IMR-90 (cell line): ENCODE measurements around the gene LRRC34. TPM values are rescaled to one million over a fixed set of nuclear protein-coding genes. Genes with fewer than 3 reads are reported as not detected.

Experiments used
- ATAC-seq: fragments of 200-7000 bp; cut with Tn5 transposase; 2 replicates; pipeline ENCODE4 v1.9.1; 2020; ENCODE audit warnings: low read depth, mild to moderate bottlenecking, moderate library complexity
- BruUV-seq: library from RNA; stranded (reverse); fragments of 400-500 nt; replicated peaks from 2 replicates; lab custom pipeline; 2021; lab: Mats Ljungman, UMichigan
- CTCF ChIA-PET: fragments of 300-600 bp; formaldehyde crosslinking; extraction: SDS; loops from one replicate; lab custom pipeline; 2021; ENCODE audit warnings: antibody characterized with exemption; lab: Yijun Ruan, JAX
- POLR2A ChIA-PET: fragments of 300-600 bp; sonication (Branson Sonifier 250); formaldehyde crosslinking; loops from one replicate; lab custom pipeline; 2022; ENCODE audit warnings: antibody characterized with exemption; ENCODE audit not compliant: unreplicated experiment; lab: Charles Lee
- DNase-seq: peaks from one replicate; pipeline ENCODE4 v3.0.0; 2013
- H2AFZ ChIP-seq: replicated peaks from 2 replicates; pipeline ENCODE3; 2013; ENCODE audit warnings: low read length, mild to moderate bottlenecking; ENCODE audit not compliant: poor library complexity
- H2AK5ac ChIP-seq: 2 replicates; pipeline ENCODE4 v1.6.1; 2013; ENCODE audit warnings: low read depth, low read length, inconsistent platforms
- H2AK9ac ChIP-seq: replicated peaks from 2 replicates; pipeline ENCODE3; 2013; ENCODE audit warnings: mild to moderate bottlenecking, low read depth, low read length, moderate library complexity; ENCODE audit not compliant: poor library complexity
- H2BK120ac ChIP-seq: 2 replicates; pipeline ENCODE4 v1.6.1; 2013; ENCODE audit warnings: low read depth, low read length, inconsistent platforms
- H2BK15ac ChIP-seq: 3 replicates; pipeline ENCODE4 v1.6.1; 2013; ENCODE audit warnings: low read depth, low read length, inconsistent platforms
- H2BK20ac ChIP-seq: 2 replicates; pipeline ENCODE4 v1.6.1; 2013; ENCODE audit warnings: low read depth, mild to moderate bottlenecking, inconsistent platforms, low read length, moderate library complexity
- H2BK5ac ChIP-seq: 2 replicates; pipeline ENCODE4 v1.6.1; 2013; ENCODE audit warnings: mild to moderate bottlenecking, low read depth, low read length, inconsistent platforms; ENCODE audit not compliant: poor library complexity, severe bottlenecking
- H3K14ac ChIP-seq: replicated peaks from 2 replicates; pipeline ENCODE4 v1.6.1; 2013; ENCODE audit warnings: low read depth, low read length, inconsistent platforms
- H3K18ac ChIP-seq: 2 replicates; pipeline ENCODE4 v1.6.1; 2013; ENCODE audit warnings: low read depth, low read length, control low read depth
- H3K23ac ChIP-seq: 2 replicates; pipeline ENCODE4 v1.6.1; 2013; ENCODE audit warnings: low read depth, low read length, inconsistent platforms
- H3K27ac ChIP-seq: 2 replicates; pipeline ENCODE4 v1.5.1; 2013; ENCODE audit warnings: mild to moderate bottlenecking, control low read depth, low read length; ENCODE audit not compliant: insufficient read depth
- H3K27me3 ChIP-seq: 2 replicates; pipeline ENCODE4 v1.6.1; 2013; ENCODE audit warnings: low read length; ENCODE audit not compliant: control insufficient read depth, insufficient read depth
- H3K36me3 ChIP-seq: 2 replicates; pipeline ENCODE4 v1.6.1; 2013; ENCODE audit warnings: low read length, mixed read lengths; ENCODE audit not compliant: control insufficient read depth, insufficient read depth
- H3K4ac ChIP-seq: 2 replicates; pipeline ENCODE4 v1.6.1; 2013; ENCODE audit warnings: low read depth, low read length, inconsistent platforms
- H3K4me1 ChIP-seq: 2 replicates; pipeline ENCODE4 v1.6.1; 2013; ENCODE audit warnings: low read length, mixed read lengths; ENCODE audit not compliant: control insufficient read depth, insufficient read depth
- H3K4me2 ChIP-seq: 2 replicates; pipeline ENCODE4 v1.6.1; 2013; ENCODE audit warnings: low read depth, mild to moderate bottlenecking, control low read depth, low read length, moderate library complexity
- H3K4me3 ChIP-seq: 2 replicates; pipeline ENCODE4 v1.5.1; 2013; ENCODE audit warnings: low read depth, mild to moderate bottlenecking, control low read depth, low read length, moderate library complexity; ENCODE audit not compliant: insufficient read depth
- H3K56ac ChIP-seq: 2 replicates; pipeline ENCODE4 v1.6.1; 2013; ENCODE audit warnings: low read length, inconsistent platforms; ENCODE audit not compliant: insufficient read depth; ENCODE audit errors: extremely low read depth
- H3K79me1 ChIP-seq, 2 experiments: 2 replicates each; pipeline ENCODE4 v1.6.1; 2013; ENCODE audit warnings: low read length in 2 of 2, inconsistent platforms in 1 of 2, low read depth in 1 of 2
- H3K9ac ChIP-seq: 2 replicates; pipeline ENCODE4 v1.6.1; 2013; ENCODE audit warnings: low read depth, low read length, control low read depth
- H3K9me1 ChIP-seq: 2 replicates; pipeline ENCODE4 v1.6.1; 2013; ENCODE audit warnings: low read length, inconsistent platforms; ENCODE audit not compliant: insufficient read depth
- H3K9me3 ChIP-seq: 2 replicates; pipeline ENCODE4 v1.6.1; 2013; ENCODE audit warnings: low read length; ENCODE audit not compliant: control insufficient read depth, insufficient read depth
- H4K20me1 ChIP-seq: 2 replicates; pipeline ENCODE4 v1.6.1; 2013; ENCODE audit warnings: low read length, inconsistent platforms; ENCODE audit not compliant: insufficient read depth
- H4K5ac ChIP-seq: 2 replicates; pipeline ENCODE4 v1.6.1; 2013; ENCODE audit warnings: mild to moderate bottlenecking, low read depth, low read length, control low read depth
- H4K8ac ChIP-seq, 2 experiments: 2 replicates each; pipeline ENCODE4 v1.6.1; 2013; ENCODE audit warnings: low read depth in 2 of 2, low read length in 2 of 2, control low read depth in 1 of 2, inconsistent platforms in 1 of 2
- H4K91ac ChIP-seq: 2 replicates; pipeline ENCODE4 v1.6.1; 2013; ENCODE audit warnings: low read depth, low read length, inconsistent platforms; ENCODE audit not compliant: insufficient read depth
- CTCF ChIP-seq: conservative IDR thresholded peaks from 2 replicates; pipeline ENCODE4 v1.5.1; 2012; ENCODE audit warnings: mild to moderate bottlenecking, low read depth, low read length, improper control_type of control experiment
- NFE2L2 ChIP-seq: fragments of 150-350 bp; IDR thresholded peaks from 2 replicates; pipeline ENCODE4 v1.6.1; 2016; ENCODE audit warnings: low read depth, mild to moderate bottlenecking, low read length
- RAD21 ChIP-seq: IDR thresholded peaks from 2 replicates; pipeline ENCODE4 v1.6.1; 2012; ENCODE audit warnings: low read length, improper control_type of control experiment
- SMC3 ChIP-seq: fragments of 150-350 bp; IDR thresholded peaks from 2 replicates; pipeline ENCODE4 v1.6.1; 2016; ENCODE audit warnings: low read depth, mild to moderate bottlenecking, antibody characterized with exemption, low read length, moderate library complexity
- USF2 ChIP-seq: fragments of 150-350 bp; IDR thresholded peaks from 2 replicates; pipeline ENCODE4 v1.6.1; 2017; ENCODE audit warnings: mild to moderate bottlenecking, antibody characterized with exemption, low read length, low read depth
- WGBS, 2 experiments: methylation state at CpG; one replicate each; pipeline versions ENCODE4 v1.1.5 to v1.1.7; 2013; ENCODE audit warnings: missing lambda C conversion rate in 2 of 2; ENCODE audit not compliant: insufficient read length in 1 of 2; ENCODE audit errors: extremely low coverage in 2 of 2; 5-methylcytosine and 5-hydroxymethylcytosine counted together
- dilution Hi-C: fragments of 300-500 bp; cut with HindIII; formaldehyde crosslinking; loops from one replicate; pipeline ENCODE4 v1.14.3; 2018; ENCODE audit warnings: low sequenced_read_pairs; ENCODE audit not compliant: unreplicated experiment
- in situ Hi-C: fragments of 300-500 bp; cut with MboI; formaldehyde crosslinking; loops from 3 replicates; pipeline ENCODE4 v1.14.3; 2019; ENCODE audit warnings: low sequenced_read_pairs, inconsistent platforms, mixed read lengths
- intact Hi-C: fragments of 100-400 bp; cut with micrococcal nuclease; formaldehyde crosslinking; loops from 2 replicates; pipeline ENCODE4 v1.10.0; 2022
- polyA plus RNA-seq, 3 experiments: library from polyadenylated mRNA; depleted of rRNA; stranded (reverse); fragments of >200 nt; gene quantifications; 2 replicates each; pipeline ENCODE4 v1.2.3, GENCODE V29; 2012; ENCODE audit warnings: low replicate concordance in 1 of 3
- total RNA-seq: library from RNA; depleted of rRNA; stranded (reverse); fragments of >200 nt; gene quantifications from 2 replicates; pipeline ENCODE4 v1.2.3, GENCODE V29; 2012

LRRC34 gene
- total and polyA plus RNA-seq, 2 of the 4 experiments (the other 2 are of a cell fraction), result 0.90 to 0.91 TPM

- Histone ChIP-seq H4K91ac (peak overlapping the region; percentile 37; the same call in 1 of the 2 replicates), H2BK5ac (peak overlapping the region; percentile 55), H3K4me2 (peak overlapping the region; percentile 55; the same call in 1 of the 2 replicates), H3K4ac (peak overlapping the region; percentile 61; the same call in 1 of the 2 replicates), H3K79me1 (no peaks in the 10 kb centered on the region), H2AK9ac (no peak overlapping the region), H2AFZ (peak overlapping the region; percentile 90), H3K18ac (peak overlapping the region; percentile 54; the same call in 1 of the 2 replicates), H3K4me3 (no peak overlapping the region), H2BK15ac (0 out of 3 replicates have a peak overlapping the region, but pooled peaks have one; percentile 15), H3K36me3 (no peaks in the 10 kb centered on the region), H3K4me1 (peaks cover 3% of the 10 kb centered on the region), H2AK5ac (no peak overlapping the region), H3K9me1 (peaks cover under 1% of the 10 kb centered on the region; the same call in 1 of the 2 replicates), H3K23ac (no peak overlapping the region; the same call in 1 of the 2 replicates), H3K27ac (no peak overlapping the region), H3K14ac (peak overlapping the region; percentile 75; the same call in 1 of the 2 replicates), H2BK120ac (peak overlapping the region; percentile 77), H4K8ac (peak overlapping the region; percentile 53 to 79; a peak in 3 of 4 replicates), H2BK20ac (peak overlapping the region; percentile 71), H3K9me3 (no peaks in the 10 kb centered on the region), H4K20me1 (no peaks in the 10 kb centered on the region), H3K27me3 (no peaks in the 10 kb centered on the region), H4K5ac (peak overlapping the region; percentile 0; the same call in 1 of the 2 replicates), H3K9ac (no peak overlapping the region), H3K56ac (no peak overlapping the region)
- WGBS, 2 experiments, result no CpG with 5 or more reads among the region's 2 CpGs
- intact Hi-C loops (no loop called here), in situ Hi-C loops (no loop called here), dilution Hi-C loops (no loop called here)
- peak; percentile 86 for ATAC-seq
- TF ChIP-seq SMC3, result no peak
- TF ChIP-seq NFE2L2, result no peak
- TF ChIP-seq RAD21, result no peak
- TF ChIP-seq CTCF, result no peak
- no peak for TF ChIP-seq USF2
- BruUV-seq, result no TSS peak
- ChIA-PET CTCF (no interaction called here), POLR2A (no interaction called here)
- DNase-seq, result peak; percentile 58
Observed at GRCh38 chr3:169818316-169818715, 5.6 kb upstream of the LRRC34 start.
